ENCODE measurements around the gene EFTUD2.

DNA sequence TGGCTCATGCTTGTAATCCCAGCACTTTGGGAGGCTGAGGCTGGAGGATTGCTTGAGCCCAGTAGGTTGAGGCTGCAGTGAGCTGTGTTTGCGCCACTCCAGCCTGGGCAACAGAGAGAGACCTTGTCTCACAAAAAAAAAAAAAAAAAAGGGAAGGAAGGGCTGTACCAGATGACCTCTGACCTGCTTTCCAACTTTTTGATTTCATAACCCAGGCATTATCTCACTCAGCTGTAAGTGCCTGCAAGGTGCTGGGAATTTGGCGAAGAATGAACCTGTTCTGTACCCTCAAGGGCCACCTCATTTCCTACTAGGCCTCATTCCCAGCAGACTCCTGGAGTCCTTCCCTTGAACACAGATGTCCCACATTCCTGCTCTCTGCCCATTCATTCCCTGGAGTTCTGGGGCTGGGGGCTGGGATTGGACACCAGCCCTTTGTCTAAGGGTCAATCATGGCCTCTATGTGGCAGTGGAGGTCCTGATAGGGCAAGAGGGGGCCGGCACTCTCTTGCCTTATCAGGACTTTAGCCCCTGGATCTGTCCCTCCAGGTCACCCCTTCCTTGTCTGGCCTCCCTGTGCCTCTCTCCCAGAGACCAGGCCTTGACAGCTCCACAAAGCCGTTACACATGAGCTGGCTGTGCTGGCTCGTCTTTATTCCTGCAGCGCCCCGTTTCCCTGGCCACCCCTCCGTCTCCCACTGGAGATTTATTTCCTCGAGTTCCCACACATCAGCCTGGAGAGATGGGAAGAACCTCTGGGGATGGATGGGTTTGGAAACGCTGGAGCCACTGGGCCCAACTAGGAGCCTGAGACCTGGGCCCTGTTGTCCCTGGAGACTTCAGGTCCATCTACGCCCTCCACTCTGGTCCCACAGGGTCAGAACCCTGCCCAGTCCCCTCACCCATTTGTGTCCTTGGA, 16.9 kb upstream of the EFTUD2 start:
- no peak for TF ChIP-seq POLR2A (IDR thresholded peaks at IDR 0.05; ENCODE audit: low read length)
- TF ChIP-seq GATA1 (IDR thresholded peaks at IDR 0.05; ENCODE audit: low read depth, low read length): no peak
